ENCODE results near the gene DGCR8. TPM values are rescaled to one million over a fixed set of nuclear protein-coding genes. Genes with fewer than 3 reads are reported as not detected.

Gene DGCR8
- polyA plus RNA-seq, 1 donor = 45.3 TPM

DNA sequence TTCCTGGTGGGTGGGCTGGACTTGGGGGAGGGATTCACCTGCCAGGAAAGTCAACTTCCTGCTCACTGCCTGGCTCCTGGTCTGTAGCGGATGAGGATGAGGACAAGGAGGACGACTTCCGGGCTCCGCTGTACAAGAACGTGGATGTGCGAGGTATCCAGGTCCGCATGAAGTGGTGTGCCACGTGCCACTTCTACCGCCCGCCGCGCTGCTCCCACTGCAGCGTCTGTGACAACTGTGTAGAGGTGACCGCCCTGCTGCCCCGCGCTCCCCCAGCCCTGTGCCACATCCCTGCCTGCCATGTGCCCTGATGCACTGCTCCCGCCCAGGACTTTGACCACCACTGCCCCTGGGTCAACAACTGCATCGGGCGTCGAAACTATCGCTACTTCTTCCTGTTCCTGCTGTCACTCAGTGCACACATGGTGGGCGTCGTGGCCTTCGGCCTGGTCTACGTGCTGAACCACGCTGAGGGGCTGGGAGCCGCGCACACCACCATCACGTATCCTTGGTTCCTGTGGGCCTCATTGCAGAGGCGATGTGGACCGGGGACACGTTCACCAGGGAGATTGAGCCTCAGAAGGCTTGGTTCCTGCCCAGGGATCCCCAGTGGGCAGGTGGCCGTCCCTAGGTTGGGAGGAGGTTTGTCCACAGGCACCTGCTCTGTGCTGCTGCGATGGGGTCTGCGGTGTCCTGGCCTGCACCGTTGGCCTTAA, 59.5 kb downstream of the DGCR8 start:
- no peak for DNase-seq

DNA sequence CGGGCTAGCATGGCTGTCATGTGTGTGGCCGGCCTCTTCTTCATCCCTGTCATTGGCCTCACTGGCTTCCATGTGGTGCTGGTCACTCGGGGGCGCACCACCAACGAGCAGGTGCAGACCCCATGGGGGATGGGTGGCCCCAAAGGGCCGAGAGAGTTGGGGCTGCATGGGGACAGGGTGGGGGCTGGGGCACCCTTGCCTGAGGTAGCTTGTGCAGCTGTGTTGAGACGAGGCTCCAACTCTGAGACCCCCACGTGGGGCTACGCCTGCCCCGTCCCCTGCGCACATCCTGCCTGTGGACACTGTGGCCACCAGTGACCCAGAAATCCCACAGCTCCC, 60.0 kb downstream of the DGCR8 start:
- no peak for DNase-seq

DNA sequence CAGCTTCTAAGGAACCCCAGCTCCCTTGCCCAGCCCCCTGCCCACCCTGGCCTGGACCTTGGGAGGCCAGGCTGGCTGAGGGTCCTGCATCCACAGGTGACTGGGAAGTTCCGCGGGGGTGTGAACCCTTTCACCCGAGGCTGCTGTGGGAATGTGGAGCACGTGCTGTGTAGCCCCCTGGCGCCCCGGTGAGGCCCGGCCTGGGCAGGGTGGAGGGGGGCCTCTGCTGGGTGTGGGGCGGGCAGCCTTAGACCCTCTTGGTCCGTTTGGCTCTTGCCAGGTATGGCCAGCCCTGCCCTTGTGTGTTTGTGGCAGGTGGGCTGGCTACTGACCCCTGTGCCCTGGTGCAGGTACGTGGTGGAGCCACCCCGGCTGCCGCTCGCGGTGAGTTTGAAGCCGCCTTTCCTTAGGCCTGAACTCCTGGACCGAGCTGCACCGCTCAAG, 60.5 kb downstream of the DGCR8 start:
- DNase-seq = no peak

DNA sequence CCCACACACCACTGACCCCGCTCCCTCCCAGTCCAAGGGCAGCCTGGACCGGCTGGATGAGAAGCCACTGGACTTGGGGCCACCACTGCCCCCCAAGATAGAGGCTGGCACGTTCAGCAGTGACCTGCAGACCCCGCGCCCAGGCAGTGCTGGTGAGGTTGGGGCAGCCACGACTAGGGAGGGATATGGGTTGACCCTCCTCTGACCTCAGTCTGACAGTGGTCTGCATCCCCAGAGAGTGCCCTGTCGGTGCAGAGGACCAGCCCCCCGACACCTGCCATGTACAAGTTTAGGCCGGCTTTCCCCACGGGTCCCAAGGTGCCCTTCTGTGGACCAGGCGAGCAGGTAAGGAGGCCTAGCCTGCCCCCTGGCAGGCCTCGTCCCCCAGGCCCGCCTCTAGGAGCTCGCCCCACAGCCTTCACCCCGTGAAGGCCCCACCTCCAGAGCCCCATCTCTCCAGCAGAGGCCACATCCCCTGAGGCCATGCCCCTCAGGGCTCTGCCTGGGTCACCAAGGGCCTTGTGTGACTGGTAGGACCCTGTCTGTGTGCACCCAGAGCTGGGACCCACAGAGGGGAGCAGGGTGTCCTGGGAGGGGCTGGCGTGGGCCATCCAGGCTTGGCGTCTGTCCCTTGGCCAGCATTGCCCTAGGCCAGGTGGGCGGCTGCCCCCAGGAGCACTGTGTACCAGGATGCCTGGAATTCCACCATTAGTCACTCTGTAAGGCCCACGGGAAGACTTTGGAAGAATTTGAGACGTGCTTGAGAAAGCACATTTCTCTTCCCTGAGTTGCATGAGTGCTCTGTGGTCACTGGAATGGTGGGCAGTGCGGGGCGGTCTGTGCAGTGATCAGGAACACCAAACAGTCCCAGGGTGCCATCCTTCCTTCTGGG, 61.4 kb downstream of the DGCR8 start:
- no peak for DNase-seq

DNA sequence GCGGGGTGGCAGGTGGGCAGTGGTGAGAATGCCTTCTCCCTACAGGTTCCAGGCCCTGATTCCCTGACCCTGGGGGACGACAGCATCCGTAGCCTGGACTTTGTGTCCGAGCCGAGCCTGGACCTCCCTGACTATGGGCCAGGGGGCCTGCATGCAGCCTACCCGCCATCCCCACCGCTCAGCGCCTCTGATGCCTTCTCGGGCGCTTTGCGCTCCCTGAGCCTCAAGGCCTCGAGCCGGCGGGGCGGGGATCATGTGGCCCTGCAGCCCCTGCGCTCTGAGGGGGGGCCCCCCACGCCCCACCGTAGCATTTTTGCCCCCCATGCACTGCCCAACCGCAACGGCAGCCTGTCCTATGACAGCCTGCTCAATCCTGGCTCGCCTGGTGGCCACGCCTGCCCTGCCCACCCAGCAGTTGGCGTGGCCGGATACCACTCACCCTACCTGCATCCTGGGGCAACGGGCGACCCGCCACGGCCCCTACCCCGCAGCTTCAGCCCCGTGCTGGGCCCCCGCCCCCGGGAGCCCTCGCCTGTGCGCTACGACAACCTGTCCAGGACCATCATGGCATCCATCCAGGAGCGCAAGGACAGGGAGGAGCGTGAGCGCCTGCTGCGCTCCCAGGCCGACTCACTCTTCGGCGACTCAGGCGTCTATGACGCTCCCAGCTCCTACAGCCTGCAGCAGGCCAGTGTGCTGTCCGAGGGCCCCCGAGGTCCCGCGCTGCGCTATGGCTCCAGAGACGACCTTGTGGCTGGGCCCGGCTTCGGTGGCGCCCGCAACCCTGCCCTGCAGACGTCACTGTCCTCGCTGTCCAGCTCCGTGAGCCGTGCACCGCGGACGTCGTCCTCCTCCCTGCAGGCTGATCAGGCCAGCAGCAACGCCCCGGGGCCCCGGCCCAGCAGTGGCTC, 62.9 kb downstream of the DGCR8 start:
- no peak for DNase-seq

DNA sequence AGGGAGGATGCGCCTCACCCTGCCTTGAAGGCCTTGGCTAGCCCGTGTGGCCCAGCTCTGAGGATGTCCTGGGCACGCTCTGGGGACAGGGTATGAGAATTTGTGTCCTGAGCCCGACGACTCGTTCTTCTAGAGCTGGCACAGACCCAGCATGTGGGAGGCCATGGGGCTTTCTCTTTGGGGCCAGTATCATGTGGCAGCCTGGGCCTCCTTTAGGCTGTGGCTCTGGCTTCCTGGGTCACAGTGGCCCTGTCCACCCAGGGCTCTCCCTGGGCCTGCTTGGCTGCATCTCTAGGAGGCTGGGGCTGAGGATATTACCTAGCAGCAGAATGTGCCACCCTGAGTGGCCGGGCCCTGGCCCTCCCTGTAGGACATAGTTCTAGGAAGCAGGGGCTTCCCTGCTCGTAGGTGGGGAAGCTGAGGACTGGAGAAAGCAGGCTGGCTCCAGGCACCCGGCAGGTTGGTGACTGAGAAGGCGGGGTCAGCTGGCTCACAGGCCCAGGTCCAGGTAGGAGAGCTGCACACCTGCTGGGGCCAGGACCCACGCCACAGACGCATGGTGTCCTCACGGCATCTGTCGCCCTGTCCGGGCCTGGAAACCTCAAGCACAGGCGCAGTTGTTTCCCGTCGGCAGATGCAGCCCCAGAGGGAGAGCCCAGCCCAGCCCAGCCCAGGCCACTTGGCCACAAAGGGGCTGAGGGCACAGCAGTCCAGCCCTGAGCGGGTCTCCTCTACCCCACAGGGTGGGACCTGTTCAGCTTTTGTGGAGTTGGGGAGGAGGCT, 64.0 kb downstream of the DGCR8 start:
- no peak for DNase-seq

DNA sequence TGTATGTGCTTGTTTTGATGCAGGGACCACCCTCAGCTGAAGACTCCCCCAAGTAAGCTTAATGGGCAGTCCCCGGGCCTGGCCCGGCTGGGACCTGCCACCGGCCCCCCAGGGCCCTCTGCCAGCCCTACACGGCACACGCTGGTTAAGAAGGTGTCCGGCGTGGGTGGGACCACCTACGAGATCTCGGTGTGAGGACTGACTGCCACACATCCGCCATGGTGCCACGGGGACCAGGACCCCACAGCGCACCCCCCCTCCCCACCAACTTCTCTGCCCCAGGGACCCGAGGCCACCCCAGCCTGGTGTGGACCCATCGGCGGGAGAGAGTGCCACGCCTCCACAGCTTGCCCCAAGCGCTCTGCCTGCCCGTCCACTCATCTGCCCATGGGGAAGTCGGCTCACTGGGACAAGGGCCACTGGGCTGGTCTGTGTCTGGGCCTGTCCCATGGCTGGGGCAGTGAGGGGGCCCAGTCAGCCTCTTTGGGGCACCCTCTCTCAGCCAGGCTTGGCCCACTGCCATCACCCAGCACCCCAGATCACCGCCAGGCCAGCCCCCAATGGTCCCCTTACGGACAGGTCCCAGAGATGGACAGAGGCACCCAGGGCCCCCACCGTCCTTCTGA, 65.3 kb downstream of the DGCR8 start:
- DNase-seq = no peak

DNA sequence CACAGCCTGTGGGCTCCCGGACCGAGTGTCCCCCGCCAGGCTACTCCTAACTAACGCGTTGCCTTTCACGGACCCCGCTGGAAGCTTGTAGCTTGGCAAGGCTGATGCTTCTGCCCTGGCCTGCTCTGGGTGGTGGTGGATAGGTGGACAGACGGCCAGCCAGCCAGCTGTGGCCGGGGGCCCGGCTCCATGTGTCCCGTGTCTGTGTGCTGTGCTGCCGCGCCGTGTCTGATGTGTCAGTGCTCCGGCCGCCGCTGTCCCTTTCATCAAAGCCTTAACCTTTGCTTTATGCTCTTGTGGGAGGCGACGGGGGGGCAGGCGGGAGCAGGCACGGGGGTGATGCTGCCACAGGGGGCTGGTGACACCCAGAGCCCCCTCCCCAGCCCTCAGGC, 65.8 kb downstream of the DGCR8 start:
- no peak for DNase-seq

DNA sequence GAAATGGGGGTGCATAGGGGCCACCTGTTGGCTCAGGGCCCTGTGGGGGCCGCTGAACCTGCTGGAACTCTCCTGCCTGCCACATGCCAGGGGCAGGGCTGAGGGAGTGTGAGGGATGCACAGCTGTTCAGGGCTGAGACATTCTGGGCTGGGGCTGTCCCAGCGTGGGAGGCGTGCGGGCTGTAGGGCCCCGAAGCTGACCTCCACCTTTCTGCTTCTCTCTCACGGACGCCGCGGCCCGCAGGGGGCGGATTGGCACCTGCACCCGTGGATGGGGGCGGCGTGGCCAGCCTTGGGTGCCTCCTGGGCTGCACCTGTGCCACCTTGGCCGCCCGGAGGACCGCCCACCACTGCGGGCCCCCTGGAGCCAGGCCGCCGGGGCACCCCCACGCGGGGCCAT, 66.7 kb downstream of the DGCR8 start:
- DNase-seq = no peak

DNA sequence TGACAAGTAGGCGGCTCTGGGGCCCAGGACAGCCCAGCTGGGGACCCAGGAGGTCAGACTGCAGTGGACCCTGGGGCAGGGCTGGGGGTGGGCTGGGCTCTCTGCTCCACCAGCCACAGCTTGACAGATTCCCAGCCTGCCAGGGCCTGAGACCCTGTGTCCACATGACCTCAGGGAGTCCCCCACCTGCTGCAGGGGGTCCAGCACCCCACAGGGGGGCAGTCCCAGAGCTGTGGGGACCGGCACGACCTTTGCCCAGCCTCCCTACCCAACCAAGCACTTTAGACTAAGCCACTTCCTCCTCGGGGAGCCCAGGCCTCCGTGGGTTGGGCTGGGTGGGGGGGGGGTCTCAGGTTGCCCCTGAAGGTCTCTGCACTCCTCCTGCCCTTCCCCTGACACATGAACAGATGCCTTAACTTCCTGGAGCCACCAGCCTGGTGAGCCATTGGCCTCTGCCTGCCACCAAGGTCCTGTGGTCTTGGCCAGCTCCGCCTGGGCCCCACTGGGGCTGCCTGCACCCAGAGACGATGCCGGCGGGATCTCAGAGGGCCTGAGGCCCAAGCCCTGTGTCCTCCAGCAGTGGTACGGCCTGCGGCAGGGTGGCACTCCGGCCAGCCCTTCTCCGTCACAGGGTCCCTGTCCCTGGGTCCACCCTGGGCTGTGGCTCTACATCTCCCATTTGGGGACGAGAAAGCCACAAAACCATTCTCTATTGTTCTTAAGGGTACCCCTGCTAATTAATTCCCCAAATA, 67.4 kb downstream of the DGCR8 start:
- DNase-seq = no peak

DNA sequence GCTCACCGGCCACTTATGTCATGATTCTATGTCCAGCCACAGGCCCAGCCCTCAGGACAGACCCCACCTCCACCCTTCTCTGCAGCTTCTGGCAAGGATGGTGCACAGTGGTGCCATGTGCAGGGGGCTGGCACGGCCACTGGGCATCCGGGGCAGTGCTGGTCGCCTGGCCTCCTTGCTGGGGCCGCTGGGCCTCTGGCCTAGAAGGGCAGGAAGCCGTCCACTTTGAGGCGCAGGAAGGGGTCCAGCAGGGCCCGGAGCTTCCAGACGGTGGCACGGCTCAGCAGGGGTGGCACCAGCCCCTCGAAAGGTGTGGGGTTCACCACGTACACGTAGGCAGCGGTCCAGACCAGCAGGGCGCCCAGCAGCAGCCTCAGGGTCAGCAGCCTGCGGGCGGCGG, 68.4 kb downstream of the DGCR8 start:
- no peak for DNase-seq

DNA sequence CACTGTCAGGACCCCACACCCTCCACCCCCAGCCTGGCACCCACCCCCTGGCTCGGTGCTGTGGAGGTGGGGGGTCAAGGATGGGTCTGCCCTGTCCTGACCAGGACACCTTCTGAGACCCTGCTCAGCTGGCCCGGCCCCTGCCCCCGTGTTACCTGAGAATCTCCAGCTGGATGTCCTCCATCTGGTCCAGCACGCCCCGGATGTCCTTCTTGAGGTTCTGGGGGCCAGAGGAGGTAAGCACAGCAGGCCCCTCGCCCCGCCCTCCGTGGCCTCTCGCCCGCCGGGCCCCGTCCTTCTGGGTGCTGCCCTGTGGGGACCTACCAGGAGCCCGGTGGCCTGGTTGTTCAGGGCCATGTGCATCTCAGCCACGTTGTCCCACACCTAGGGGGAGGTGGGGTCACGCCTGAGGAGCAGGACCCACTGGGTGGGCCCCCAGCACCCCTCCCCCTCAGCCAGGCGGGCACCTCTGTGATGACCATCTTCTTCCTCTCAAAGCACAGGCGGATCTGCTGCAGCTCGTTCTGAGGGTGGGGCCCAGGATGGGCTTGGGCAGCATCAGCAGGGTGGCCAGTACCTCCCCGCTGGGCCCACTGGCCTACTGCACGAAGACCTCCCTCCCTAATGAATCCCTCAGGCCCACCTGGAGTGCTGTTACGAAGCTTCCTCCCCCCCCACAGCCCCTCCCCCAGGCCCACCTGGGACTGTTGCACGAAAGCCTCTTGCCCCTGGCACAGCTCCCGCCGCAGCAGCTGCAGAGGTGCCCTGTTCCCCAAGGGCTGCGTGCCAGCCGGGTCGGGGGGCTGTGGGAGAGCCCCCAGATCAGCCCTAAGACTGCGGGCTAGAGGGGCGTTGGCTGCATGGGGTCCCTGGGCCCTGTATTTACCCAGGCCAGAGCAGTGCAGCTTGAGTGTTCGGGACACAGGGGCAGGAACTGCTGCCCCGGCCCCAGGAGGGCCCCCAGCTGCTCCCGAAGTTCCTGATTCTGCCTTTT, 69.5 kb downstream of the DGCR8 start:
- DNase-seq = no peak

DNA sequence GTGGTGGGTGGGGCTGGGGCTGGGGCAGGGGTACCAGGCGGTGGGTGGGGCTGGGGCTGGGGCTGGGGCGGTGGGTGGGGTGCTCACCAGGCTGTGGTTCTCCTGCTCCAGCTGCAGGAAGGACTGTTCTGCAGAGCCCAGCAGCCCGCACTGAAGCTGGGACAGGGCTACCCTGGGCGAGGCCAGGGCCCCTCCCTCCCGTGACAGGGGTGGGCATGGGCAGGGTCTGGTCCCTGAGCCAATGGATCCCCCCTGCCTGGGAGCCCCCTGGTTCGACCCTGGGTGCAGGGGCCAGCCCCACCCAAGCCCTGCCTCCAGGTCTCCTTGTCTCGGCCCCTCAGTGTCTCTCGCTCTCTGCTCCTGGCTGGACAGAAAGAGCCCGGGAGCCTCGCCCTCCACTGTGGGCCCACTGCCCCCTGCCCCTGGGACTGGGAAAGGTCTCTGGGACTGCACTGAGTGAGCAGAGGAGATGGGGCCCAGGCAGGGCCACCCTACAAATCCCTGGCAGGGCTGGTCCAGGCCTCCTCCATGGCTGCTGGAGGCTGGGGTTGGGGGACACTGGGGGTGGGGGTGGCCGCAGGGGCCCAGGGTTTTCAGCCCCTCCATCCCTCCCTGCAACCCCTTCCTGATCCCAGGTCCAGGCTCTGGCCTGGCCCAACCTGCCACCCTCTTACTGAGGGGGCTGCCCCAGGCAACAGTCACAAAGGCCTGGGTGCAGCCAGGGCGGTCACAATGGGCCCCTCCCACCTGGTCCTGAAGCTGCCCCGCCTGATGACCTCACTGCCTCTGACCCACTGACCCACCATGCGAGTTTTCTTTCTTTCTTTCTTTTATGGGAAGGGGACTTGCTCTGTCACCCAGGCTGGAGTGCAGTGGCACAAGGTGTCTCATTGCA, 70.6 kb downstream of the DGCR8 start, which contains the start of gene CCDC188:
TSS of gene CCDC188 (minus strand) at position 675 of the 895 bp plus-strand sequence. CDS start at position 606, 69 bp downstream.
- no peak for DNase-seq

DNA sequence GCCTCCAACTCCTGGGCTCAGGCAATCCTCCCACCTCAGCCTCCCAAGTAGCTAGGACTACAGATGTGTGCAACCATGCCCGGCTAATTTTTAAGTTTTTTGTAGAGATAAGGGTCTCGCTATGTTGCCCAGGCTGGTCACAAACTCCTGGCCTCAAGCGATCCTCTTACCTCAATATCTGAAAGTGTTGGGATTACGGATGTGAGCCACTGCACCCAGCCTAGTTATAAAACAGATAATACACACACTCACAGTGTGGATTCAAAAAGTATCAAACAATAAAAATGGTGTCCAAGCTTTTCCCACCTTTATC, 71.2 kb downstream of the DGCR8 start:
- DNase-seq = no peak

DNA sequence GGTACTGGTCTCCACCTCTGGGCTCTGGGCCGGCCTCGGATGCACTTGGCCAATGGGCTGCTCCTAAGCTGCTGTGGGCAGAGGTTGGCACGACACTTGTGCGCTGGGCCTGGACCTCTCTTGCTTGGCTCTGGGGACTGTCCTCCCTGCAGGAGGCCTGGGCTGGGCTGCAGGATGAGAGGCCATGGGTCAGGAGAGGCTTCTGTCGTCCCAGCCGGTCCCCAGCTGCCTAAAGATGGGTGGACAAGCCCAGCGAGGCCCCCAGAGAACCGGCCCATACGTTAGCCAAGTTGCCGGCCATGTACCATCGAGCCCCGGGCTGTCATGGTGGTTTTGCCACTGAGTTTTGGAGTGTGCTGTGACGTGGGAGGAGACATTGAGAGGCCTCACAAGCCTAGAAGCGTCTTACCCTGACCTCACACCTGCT, 72.4 kb downstream of the DGCR8 start:
- DNase-seq = no peak

DNA sequence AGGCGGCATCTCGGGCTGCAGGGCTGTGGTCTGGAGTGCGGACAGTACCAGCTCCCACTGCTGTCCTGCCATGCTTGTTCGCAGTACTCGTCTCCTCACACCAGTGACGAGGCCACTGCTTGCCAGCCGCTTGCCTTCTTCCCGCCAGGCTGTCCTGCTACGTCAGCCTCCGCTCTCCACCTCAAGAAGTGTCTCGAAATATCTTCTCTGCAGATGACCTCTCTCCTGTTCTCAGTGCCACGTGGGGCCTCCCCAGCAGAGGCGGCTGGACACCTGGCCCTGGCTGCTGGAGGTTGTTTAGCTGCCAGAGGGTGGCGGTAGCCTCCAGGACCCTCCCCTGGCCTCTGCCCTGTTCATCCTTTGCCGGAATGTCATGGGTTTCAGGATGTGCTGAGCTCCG, 73.9 kb downstream of the DGCR8 start:
- no peak for DNase-seq

DNA sequence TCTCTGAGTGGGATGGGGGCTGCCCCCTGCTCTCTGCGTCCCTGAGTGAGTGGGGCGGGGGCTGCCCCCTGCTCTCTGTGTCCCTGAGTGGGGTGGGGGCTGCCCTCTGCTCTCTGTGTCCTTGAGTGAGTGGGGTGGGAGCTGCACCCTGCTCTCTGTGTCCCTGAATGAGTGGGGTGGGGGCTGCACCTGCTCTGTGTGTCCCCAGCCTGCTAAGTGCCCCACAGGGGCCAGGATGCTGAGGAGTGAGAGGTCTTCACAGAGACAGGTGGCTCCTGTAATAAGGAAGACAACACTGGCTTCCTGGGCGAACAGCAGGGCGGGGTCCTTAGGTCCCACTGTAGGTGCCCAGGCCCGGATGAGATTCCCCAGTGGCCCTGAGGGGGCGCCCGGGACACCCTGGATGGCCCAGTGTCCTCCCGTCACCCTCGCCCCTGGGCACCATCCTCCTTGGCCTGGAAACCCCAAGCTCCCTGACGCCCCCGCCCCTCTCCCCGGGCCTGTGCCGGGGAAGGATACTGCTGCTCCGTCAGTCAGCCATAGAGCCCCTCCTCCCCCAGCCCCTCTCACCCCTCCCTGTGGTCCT, 74.7 kb downstream of the DGCR8 start:
- no peak for DNase-seq

Measured in hindlimb muscle (tissue), 1 donor.